ENCODE measurements around the gene PRSS21.

The PRSS21 gene

GRCh38 chr16:2856686-2857450 lies 39.8 kb downstream of the PRSS21 start:
- H3K36me3 Mint-ChIP-seq (ENCODE audit: low read depth): no peaks in the 10 kb centered on the region
- no peak overlapping the region for H3K27ac Mint-ChIP-seq
- TF ChIP-seq CTCF (IDR thresholded peaks at IDR 0.05): no peak
- DNase-seq: no peak
- H3K27me3 Mint-ChIP-seq (ENCODE audit: low read depth, poor library complexity): peaks cover 70% of the 10 kb centered on the region
- H3K4me3 Mint-ChIP-seq: no peak overlapping the region
- H3K4me1 Mint-ChIP-seq: peaks cover 5% of the 10 kb centered on the region
- peaks cover 32% of the 10 kb centered on the region for H3K9me3 Mint-ChIP-seq

- peaks cover 70% of the 10 kb centered on the region for H3K27me3 Mint-ChIP-seq (ENCODE audit: low read depth, poor library complexity)
These were observed 40.6 kb downstream of the PRSS21 start, which contains the start of gene PRSS22 for GRCh38 chr16:2857451-2858244. Gene PRSS22, minus strand, starts transcription at chr16:2858170. Its CDS starts 66 bp downstream, at chr16:2858104.

GRCh38 chr16:2858245-2859025 lies 41.4 kb downstream of the PRSS21 start:
- no peak overlapping the region for H3K4me3 Mint-ChIP-seq

More at GRCh38 chr16:2857451-2858244, 40.6 kb downstream of the PRSS21 start, which contains the start of gene PRSS22:
- peaks cover 32% of the 10 kb centered on the region for H3K9me3 Mint-ChIP-seq
- H3K4me1 Mint-ChIP-seq: peaks cover 5% of the 10 kb centered on the region
- no peaks in the 10 kb centered on the region for H3K36me3 Mint-ChIP-seq (ENCODE audit: low read depth)
- no peak for DNase-seq
- H3K27ac Mint-ChIP-seq: no peak within 1 kb of the TSS
- TF ChIP-seq CTCF (IDR thresholded peaks at IDR 0.05): no peak
- H3K4me3 Mint-ChIP-seq: peak within 1 kb of the TSS; percentile 67

GRCh38 chr16:2859686-2860265 lies 42.7 kb downstream of the PRSS21 start:
- H3K4me1 Mint-ChIP-seq: peaks cover 5% of the 10 kb centered on the region
- no peak for DNase-seq
- TF ChIP-seq CTCF (IDR thresholded peaks at IDR 0.05): no peak
- no peak overlapping the region for H3K27ac Mint-ChIP-seq
- H3K27me3 Mint-ChIP-seq (ENCODE audit: low read depth, poor library complexity): peaks cover 80% of the 10 kb centered on the region
- H3K4me3 Mint-ChIP-seq: no peak overlapping the region
- H3K36me3 Mint-ChIP-seq (ENCODE audit: low read depth): no peaks in the 10 kb centered on the region
- H3K9me3 Mint-ChIP-seq: peaks cover 23% of the 10 kb centered on the region

More at GRCh38 chr16:2858245-2859025, 41.4 kb downstream of the PRSS21 start:
- DNase-seq: no peak
- TF ChIP-seq CTCF (IDR thresholded peaks at IDR 0.05): no peak
- H3K27me3 Mint-ChIP-seq (ENCODE audit: low read depth, poor library complexity): peaks cover 76% of the 10 kb centered on the region
- H3K4me1 Mint-ChIP-seq: peaks cover 5% of the 10 kb centered on the region
- H3K36me3 Mint-ChIP-seq (ENCODE audit: low read depth): no peaks in the 10 kb centered on the region
- H3K9me3 Mint-ChIP-seq: peaks cover 32% of the 10 kb centered on the region
- no peak overlapping the region for H3K27ac Mint-ChIP-seq

- TF ChIP-seq CTCF (IDR thresholded peaks at IDR 0.05): no peak
- H3K4me1 Mint-ChIP-seq: peaks cover 10% of the 10 kb centered on the region
- H3K27me3 Mint-ChIP-seq (ENCODE audit: low read depth, poor library complexity): peaks cover 83% of the 10 kb centered on the region
- H3K9me3 Mint-ChIP-seq: peaks cover 19% of the 10 kb centered on the region
- no peak overlapping the region for H3K4me3 Mint-ChIP-seq
- no peaks in the 10 kb centered on the region for H3K36me3 Mint-ChIP-seq (ENCODE audit: low read depth)
- H3K27ac Mint-ChIP-seq: no peak overlapping the region
- peak; percentile 53 for DNase-seq
These were observed 44.0 kb downstream of the PRSS21 start for GRCh38 chr16:2860826-2861567.

All from nephron progenitor cell (in vitro differentiated cells).